Measurements from ENCODE around the gene CKLF.

DNA sequence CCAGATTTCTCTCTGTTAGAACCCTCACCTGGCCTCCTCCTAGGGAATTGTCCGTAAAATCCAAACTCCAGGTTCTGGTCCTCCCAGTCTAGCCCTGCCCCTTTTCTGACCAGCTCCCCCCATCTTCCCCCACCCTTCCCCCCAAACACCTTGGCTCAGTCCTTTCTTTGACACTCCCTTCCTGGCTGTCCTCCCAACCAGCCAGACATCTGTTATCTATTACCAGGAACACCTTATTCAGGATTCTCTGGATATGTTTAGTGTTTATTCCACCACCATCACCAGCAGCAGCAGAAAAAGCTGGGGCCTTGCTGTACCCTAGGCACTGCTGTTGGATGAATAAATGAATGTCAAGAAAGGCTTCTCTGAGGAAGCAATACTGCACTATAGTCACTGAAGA is 48.1 kb downstream of the CKLF start:
- TF ChIP-seq, protein P1, sequence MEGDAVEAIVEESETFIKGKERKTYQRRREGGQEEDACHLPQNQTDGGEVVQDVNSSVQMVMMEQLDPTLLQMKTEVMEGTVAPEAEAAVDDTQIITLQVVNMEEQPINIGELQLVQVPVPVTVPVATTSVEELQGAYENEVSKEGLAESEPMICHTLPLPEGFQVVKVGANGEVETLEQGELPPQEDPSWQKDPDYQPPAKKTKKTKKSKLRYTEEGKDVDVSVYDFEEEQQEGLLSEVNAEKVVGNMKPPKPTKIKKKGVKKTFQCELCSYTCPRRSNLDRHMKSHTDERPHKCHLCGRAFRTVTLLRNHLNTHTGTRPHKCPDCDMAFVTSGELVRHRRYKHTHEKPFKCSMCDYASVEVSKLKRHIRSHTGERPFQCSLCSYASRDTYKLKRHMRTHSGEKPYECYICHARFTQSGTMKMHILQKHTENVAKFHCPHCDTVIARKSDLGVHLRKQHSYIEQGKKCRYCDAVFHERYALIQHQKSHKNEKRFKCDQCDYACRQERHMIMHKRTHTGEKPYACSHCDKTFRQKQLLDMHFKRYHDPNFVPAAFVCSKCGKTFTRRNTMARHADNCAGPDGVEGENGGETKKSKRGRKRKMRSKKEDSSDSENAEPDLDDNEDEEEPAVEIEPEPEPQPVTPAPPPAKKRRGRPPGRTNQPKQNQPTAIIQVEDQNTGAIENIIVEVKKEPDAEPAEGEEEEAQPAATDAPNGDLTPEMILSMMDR (IDR thresholded peaks at IDR 0.05), result no peak
- TF ChIP-seq POLR2A (IDR thresholded peaks at IDR 0.05), result no peak
- TF ChIP-seq EP300 (IDR thresholded peaks at IDR 0.05), result no peak
- no peak for TF ChIP-seq POLR2AphosphoS5 (IDR thresholded peaks at IDR 0.05)
